Measurements from ENCODE around the gene ARSJ.
"Not testable (repeated sequence)": the region's sequence is repeated elsewhere in the genome, so short reads cannot be mapped to it uniquely, and the experiment has no call there.

The ARSJ gene

DNA sequence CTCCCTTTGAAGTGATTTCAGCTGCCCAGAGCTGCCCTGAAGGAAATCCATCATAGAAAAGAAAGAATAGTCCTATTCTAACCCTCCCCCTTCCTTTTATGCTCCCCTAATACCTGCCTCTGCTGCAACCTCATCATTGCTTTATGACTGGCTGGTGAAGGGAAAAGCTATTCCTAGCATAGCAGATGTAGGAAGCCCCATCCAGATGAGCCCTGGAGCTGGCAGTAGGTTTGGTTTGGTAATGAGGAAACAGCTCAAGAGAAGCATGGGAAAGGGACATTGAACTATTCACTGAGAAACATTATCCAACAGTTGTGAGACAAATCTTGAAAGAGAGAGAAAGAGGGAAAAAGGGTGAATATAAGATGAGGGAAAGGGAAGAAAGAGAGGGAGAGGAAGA, 29.2 kb downstream of the ARSJ start:
- Histone ChIP-seq H3K27me3 (replicated peaks; ENCODE audit: control insufficient read depth, insufficient read depth, low read length) (no peaks in the 10 kb centered on the region), H3K36me3 (ENCODE audit: control insufficient read depth, insufficient read depth, low read length) (no peaks in the 10 kb centered on the region), H3K4me3 (replicated peaks; ENCODE audit: low read depth, low read length) (no peak overlapping the region)
- no peak for TF ChIP-seq CTCF (IDR thresholded peaks at IDR 0.05; ENCODE audit: insufficient read depth, low read length, poor library complexity, severe bottlenecking)
- DNase-seq (ENCODE audit: extremely low read depth, insufficient read length) = no peak

DNA sequence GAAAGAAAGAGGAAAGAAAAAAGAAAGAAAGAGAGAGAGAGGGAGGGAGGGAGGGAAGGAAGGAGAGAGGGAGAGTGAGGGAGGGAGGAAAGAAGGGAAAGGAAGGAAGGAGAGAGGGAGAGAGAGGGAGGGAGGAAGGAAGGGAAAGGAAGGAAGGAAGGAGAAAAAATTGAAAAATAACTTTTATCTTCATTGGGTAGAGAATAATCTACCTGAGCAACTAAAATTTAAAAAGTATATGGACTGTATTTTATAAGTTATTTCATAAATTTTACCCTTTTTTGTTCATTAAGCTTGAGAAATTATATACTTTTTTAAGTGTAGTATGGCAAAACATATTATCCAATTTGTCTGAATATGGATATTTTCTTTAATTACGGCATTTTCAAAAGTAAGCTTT, 32.0 kb downstream of the ARSJ start:
- H3K4me3 ChIP-seq (replicated peaks; ENCODE audit: low read depth, low read length) = no peak overlapping the region
- no peaks in the 10 kb centered on the region for H3K27me3 ChIP-seq (replicated peaks; ENCODE audit: control insufficient read depth, insufficient read depth, low read length)
- no peak for TF ChIP-seq CTCF (IDR thresholded peaks at IDR 0.05; ENCODE audit: insufficient read depth, low read length, poor library complexity, severe bottlenecking)
- no peak for DNase-seq (ENCODE audit: extremely low read depth, insufficient read length)
- H3K36me3 ChIP-seq (ENCODE audit: control insufficient read depth, insufficient read depth, low read length) = no peaks in the 10 kb centered on the region

DNA sequence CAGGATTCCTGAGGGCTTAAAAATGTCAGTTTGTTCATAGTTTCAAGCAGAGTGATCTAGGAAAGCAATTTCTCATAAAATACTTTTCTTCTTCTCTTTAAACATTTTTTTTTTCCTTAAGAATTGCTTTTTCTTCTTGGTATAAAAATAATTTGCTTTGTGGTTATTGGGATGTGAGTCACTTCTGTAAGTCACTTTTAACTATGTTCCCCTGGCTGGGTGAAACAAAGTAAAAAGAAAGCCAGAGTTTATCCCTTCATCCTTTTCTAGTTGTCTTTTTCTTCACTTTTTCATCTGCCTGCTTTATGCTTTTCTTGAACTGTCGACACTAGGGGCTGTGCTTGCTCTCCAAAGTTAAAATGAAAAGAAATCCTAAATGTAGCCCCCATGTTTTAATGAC, 33.5 kb downstream of the ARSJ start:
- Histone ChIP-seq H3K36me3 (ENCODE audit: control insufficient read depth, insufficient read depth, low read length) (no peaks in the 10 kb centered on the region), H3K27me3 (replicated peaks; ENCODE audit: control insufficient read depth, insufficient read depth, low read length) (no peaks in the 10 kb centered on the region), H3K4me3 (replicated peaks; ENCODE audit: low read depth, low read length) (no peak overlapping the region)
- no peak for TF ChIP-seq CTCF (IDR thresholded peaks at IDR 0.05; ENCODE audit: insufficient read depth, low read length, poor library complexity, severe bottlenecking)
- no peak for DNase-seq (ENCODE audit: extremely low read depth, insufficient read length)

DNA sequence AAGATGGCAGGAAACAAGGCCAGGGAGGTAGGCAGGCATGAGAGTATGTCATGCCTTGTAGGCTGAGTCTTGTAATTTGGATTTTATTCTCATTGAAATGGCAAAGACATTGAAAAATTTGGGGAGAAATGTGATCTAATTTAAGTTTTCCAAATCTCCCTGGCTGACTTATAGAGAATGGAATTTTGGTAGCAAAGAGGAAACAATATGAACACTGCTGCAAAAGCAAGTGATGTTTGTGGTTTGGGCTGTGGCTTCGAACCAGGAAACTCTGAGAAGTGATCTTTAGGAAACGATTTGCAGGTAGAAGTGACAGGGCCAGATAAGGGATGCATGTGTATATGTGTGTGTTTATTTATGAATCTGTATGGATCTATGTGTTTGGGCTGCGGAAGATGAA, 35.6 kb downstream of the ARSJ start:
- no peaks in the 10 kb centered on the region for H3K36me3 ChIP-seq (ENCODE audit: control insufficient read depth, insufficient read depth, low read length)
- no peak overlapping the region for H3K4me3 ChIP-seq (replicated peaks; ENCODE audit: low read depth, low read length)
- H3K27me3 ChIP-seq (replicated peaks; ENCODE audit: control insufficient read depth, insufficient read depth, low read length) = no peaks in the 10 kb centered on the region
- no peak for DNase-seq (ENCODE audit: extremely low read depth, insufficient read length)
- no peak for TF ChIP-seq CTCF (IDR thresholded peaks at IDR 0.05; ENCODE audit: insufficient read depth, low read length, poor library complexity, severe bottlenecking)

- no peaks in the 10 kb centered on the region for H3K36me3 ChIP-seq (ENCODE audit: control insufficient read depth, insufficient read depth, low read length)
- no peak for TF ChIP-seq CTCF (IDR thresholded peaks at IDR 0.05; ENCODE audit: insufficient read depth, low read length, poor library complexity, severe bottlenecking)
- DNase-seq (ENCODE audit: extremely low read depth, insufficient read length) = no peak
- H3K4me3 ChIP-seq (replicated peaks; ENCODE audit: low read depth, low read length) = no peak overlapping the region
- no peaks in the 10 kb centered on the region for H3K27me3 ChIP-seq (replicated peaks; ENCODE audit: control insufficient read depth, insufficient read depth, low read length)
Observed at GRCh38 chr4:113943085-113943484, 36.4 kb downstream of the ARSJ start.

- H3K4me3 ChIP-seq (replicated peaks; ENCODE audit: low read depth, low read length) = no peak overlapping the region
- no peak for TF ChIP-seq CTCF (IDR thresholded peaks at IDR 0.05; ENCODE audit: insufficient read depth, low read length, poor library complexity, severe bottlenecking)
- no peaks in the 10 kb centered on the region for H3K36me3 ChIP-seq (ENCODE audit: control insufficient read depth, insufficient read depth, low read length)
- DNase-seq (ENCODE audit: extremely low read depth, insufficient read length) = no peak
- H3K27me3 ChIP-seq (replicated peaks; ENCODE audit: control insufficient read depth, insufficient read depth, low read length) = no peaks in the 10 kb centered on the region
Observed at GRCh38 chr4:113941836-113942235, 37.6 kb downstream of the ARSJ start.

DNA sequence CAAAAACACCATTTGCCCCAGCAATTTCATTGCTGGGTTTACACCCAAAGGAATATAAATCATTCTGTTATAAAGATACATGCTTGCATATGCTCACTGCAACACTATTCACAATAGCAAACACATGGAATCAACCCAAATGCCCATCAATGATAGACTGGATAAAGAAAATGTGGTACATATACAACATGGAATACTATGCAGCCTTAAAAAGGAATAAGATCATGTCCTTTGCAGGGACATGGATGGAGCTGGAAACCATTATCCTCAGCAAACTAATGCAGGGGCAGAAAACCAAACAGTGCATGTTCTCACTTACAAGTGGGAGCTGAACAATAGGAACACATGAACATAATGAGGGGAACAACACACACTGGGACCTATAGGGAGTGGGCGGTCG, 39.3 kb downstream of the ARSJ start:
- not testable (repeated sequence) for H3K4me3 ChIP-seq (replicated peaks; ENCODE audit: low read depth, low read length); DNase-seq (ENCODE audit: extremely low read depth, insufficient read length); H3K27me3 ChIP-seq (replicated peaks; ENCODE audit: control insufficient read depth, insufficient read depth, low read length); H3K36me3 ChIP-seq (ENCODE audit: control insufficient read depth, insufficient read depth, low read length)
